Measurements from ENCODE around the gene ALDH3B2.
"Not testable (repeated sequence)": the region's sequence is repeated elsewhere in the genome, so short reads cannot be mapped to it uniquely, and the experiment has no call there.

Gene ALDH3B2

DNA sequence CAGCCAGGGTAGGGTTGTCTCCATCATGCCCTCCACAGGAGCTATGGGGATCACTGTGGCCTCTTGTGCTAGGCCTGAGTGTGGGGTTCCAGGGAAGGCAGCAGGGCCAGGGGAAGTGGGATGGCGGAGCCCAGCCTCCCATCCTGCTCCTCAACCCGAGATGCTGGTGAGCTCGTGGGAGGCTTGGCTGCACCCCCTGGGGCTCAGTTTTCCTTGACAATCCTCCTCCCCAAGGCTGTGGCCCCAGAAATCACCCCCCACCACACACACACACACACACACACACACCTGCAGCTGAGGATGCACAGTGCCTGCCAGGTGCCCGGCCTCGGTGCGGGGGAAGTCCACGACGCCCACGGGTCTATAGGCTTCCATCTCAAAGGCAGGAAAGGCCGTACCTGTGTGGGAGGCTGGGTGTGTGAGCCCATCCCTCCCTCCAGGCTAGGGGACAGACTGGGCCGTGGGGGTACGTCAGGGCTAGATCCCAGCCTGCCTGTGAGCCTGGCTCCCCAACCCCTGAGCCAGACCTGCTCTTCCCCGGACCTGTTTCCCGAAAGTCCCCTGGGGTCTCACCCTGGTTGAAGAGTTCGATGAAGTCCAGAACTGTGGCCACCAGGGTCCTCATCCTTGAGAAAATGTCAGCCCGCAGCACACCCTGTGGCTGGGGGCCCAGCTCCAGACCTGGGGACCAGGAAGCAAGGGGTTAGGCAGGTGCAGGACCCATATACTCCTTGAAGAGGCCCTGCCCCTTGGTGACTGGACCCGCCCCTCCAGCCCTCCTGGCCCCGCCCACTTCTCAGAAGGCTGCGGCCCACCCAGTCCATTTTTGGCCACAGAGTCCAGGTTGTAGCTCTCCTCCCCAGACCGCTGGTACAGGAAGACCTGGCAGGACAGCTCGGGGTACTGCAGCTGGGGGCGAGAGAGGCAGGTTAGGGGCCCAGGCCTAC, 29.7 kb downstream of the ALDH3B2 start:
- DNase-seq (ENCODE audit: low read depth in 1 of 2, low spot score in 1 of 2) = no peak

DNA sequence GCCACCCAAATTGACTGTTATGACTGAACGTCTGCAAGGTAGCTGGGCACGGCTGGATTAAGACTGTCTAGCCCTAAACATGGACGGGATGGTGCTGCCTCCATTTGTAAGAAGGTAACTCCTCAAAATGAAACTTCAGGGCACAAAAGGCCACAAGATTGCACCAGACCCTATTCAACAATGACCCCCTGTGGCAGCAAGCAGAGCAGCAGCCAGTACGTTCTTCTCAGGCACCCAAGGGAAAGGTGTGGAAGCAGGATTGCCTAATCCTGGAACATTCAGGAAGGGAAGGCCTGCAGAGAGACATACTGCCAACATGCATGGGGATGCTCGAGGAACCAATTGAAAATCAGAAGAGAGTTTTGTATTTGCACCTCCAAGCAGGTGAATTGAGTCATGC, 30.4 kb downstream of the ALDH3B2 start:
- no peak for DNase-seq (ENCODE audit: low read depth in 1 of 2, low spot score in 1 of 2)

DNA sequence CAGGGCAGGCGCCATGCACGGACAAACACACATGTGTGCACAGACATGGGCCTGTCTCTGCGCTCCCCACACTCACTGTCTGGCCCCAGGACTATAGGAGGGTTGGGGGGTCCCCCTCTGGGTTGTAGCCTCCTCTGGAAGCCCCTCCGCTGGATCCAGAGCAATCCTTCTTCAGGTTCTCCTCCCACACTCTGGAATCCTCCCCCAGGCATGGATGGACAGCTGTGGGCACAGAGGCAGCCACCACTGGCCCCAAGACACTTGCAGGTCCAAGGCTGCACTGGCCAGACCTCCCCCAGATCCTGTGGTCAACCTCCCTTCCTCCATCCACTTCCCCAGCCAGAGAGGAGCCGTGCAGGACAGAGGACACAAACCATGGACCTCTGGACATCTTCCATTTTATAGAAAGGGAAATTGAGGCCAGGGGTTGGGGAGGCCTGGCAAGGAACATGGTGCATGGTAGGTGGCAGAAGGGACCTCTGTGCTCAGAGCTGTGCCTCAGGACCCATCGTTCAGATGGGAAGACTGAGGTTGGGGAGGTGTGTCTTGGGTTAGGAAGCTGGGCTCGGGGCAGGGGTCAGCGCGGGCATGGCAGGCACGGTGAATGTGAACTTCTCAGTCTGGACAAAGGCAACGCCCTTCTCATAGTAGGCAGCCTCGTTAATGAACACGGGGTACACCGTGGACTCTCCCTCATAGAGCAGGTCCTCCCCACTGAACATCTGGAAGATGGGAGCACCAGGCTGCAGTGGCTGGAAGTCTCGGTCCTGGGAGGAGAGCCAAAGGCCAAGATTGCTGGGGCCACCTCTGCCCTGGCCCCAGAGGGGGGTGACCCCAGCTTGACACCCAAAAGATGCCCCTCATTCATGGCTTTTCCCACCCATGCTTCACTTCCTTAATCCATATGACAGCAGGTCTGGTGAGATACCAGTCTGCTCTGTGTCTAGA, 32.0 kb downstream of the ALDH3B2 start:
- no peak for DNase-seq (ENCODE audit: low read depth in 1 of 2, low spot score in 1 of 2)

DNA sequence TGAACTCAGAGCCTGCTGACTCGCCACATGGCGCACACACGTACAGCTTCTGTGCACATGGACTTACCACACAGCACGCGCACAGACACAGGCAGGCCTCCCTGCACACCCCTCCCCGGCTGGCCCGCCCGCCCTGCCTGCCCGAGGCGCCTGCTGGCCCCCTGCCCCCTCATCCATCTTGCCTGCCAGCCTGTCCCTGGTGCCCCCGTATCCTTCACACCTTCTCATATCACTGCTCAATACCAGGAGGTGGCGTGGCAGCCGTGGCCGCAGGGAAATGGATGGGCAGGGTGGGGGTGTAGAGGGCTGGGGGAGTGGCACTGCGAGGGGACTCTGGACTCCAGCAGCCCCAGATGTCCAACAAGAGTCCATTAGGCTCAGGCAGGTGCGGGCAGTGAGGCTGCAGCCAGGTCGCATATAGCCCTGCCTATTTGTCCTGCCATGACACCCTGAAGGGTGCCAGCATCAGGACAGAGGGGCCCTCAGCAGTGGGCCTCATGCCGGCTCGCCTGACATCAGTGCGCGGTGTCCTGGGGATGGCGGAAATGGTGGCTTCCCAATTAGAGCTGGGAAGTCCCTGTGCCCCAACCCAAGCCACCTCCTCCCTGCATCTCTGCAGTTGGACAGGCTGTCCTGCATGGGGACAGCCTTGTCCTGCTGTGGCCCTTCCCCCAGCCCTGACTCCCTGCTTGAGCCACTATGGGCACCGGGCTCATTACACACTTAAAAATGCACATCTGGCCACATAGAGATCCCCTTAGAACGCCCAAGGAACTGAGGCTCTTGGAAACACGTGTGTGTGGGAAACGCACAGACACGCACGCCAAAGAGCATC, 32.9 kb downstream of the ALDH3B2 start:
- DNase-seq (ENCODE audit: low read depth in 1 of 2, low spot score in 1 of 2) = no peak

DNA sequence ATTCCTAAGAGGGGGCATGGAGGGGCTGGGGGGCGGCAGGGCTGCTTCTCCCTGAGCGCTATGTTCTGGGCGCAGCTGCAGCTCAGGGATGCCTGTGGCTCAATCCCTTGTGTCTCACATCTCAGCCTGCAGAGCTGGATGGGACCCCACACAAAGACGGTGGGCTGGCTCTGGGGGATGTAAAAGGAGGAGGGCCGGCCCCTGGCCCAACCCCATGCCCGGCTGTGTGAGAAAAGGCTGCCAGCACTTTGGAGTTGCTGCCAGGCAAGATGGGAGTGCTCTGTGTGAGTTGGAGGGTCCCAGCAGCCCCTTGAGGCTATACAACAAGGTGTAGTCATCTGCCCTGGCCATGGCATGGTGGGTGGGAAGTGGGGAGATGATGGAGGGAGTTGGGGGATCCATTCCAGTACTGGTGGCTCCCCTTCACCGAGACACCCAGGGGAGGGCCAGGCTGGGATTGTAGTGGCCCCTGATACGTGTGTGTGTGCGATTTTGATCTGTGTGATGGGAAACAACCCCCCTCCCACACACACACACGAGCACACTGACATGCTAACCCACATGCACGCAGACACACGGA, 33.6 kb downstream of the ALDH3B2 start:
- DNase-seq (ENCODE audit: low read depth in 1 of 2, low spot score in 1 of 2) = no peak

DNA sequence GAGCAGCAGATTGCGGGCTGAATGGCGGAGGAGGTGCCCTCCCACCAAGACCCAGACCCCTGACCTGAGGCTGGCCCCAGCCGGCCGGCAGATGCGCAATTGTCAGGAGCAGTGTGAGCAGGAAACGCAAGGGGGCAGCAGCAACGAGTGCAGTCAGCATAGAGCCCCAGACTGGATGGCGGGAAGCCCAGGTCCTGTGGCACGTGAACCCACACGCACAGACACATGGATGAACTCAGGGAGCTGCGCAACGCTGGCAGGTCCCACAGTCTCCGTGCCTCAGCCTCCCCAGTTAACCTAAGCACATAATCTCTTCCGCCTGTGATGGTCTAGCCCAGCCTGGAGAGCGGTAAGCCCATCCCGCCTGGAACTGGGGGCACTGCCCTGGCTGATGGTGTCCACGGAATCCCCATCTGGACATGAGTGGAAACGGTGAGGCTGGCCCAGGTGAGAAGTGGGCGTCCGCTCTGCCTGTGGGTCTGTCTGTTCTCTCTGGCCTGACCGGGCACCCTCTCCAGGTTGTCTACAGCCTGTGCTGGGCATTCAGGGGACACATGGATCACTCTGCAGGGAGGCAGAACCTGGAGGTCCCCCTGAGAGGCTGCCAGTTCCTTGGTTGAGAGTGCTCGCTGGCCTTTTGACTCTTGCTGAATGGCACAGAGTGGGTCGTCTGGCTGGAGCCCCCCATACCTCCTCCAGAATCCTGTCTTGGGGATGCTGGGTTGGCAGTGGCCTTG, 34.2 kb downstream of the ALDH3B2 start:
- DNase-seq (ENCODE audit: low read depth in 1 of 2, low spot score in 1 of 2) = peak in 1 of 2 donors; percentile 44

DNA sequence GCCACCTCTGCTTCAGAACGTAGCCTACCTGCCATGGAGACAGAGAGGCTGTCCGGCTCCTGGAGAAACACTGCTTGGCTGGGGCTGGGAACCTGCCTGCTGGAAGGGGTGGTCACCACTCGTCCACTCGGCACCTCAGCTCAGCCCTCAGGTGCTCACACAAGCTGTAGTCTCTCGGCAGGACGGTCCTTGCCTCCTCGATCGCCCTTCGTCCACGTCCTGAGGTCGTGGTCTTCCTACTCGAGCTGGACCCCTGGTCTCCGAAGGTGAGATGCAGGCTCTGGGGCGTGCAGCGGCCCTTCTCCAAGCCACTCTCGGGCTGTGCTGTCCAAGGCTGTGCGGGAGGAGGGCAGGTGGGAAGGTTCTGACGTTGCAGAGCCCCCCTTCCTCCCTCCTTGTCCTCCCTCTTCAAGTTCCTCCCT, 35.0 kb downstream of the ALDH3B2 start, which contains the start of gene TBX10:
TSS of gene TBX10 (minus strand) at position 326 of the 422 bp plus-strand sequence. CDS start at position 35, 291 bp downstream.
- no peak for DNase-seq (ENCODE audit: low read depth in 1 of 2, low spot score in 1 of 2)

DNA sequence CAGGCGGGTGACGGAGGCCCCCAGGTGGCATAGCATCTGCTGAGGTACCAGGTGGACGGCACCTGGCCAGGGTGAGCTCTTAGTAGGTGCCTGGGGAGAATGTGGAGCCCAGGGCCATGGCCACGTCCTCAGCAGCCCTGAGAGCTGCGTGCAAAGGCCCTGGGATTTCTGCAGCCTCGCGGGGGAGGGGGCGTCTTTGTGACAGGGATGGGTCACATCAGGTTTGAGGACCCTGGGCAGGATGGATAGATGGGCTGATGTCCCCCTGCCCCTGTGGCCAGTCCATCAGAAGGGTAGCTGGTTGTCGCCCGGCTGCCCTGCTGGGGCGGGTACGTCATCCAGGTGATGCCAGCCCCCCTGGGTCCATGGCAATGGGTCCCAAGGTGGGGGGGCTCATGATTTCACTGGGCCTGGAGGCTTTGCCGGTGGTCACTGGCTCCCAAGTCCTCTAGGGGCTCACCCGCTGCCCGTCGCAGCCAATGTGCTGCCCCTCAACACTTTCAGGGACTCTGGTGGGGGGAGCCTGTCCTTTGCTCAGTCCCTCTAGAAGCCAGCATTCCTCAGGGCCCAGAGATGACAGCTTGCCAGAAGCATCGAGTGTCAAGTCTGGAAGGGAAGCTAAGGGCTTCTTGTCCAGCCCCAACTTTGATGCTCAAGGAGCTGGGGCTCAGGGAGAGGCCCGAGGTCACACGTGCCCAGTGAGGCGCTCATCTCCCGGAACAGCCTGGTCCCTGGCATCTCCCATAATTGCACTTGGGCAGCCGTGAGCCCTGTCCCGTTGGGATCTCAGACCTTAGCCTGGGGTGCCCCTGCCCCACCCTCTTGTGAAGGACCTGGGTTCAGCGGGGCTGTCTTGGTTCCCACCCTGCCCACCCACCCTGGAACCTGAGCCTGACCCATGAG, 35.6 kb downstream of the ALDH3B2 start:
- no peak for DNase-seq (ENCODE audit: low read depth in 1 of 2, low spot score in 1 of 2)

DNA sequence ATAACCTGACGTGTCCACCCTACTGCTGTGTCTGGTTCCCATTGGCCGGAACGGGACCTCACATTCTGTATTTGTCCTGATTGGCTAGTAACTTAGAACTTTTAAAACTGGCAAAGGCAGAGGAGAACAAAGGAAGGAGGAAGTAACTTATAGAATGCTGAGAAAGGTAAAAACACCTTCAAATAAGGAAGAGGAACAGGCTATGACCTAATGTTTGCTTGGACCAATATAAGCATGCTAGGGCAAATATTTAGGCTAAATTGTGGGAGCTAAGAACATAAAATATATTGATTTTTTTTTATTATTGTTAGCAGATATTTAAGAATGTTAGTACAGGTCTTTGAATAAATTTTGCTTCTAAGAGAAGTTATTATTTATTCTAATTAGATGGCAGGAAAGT, 37.0 kb downstream of the ALDH3B2 start:
- not testable (repeated sequence) for DNase-seq (ENCODE audit: low read depth in 1 of 2, low spot score in 1 of 2)

DNA sequence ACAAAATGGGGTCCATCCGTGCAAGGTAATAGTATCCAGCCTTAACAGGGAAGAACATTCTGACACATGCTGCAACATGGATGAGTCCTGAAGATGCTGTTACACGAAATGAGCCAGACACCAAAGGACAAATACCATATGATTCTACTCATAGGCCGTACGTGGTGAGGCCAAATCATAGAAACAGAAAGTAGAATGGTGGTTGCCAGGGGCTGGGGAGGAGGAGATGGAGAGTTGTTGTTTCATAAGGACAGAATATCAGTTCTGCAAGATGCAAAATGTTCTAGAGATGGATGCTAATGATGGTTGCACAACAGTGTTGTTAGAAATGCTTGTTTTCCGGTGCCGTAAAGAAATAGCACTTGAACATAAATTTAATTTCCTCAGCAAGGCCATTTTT, 37.5 kb downstream of the ALDH3B2 start:
- no peak for DNase-seq (ENCODE audit: low read depth in 1 of 2, low spot score in 1 of 2)

DNA sequence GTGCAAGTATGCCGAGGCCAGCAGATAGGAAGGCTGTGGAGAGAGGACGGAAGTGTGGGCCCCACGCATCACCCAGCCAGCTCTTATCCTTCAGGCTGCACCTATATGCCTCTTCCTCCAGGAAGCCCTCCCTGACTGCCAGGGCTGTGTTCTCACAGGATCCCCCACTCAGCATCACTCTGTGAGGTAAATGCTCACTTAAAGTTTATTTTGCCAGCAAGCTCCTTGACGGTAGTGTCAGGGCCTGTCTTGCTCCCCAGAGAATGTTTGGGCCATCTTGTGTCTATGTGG, 39.2 kb downstream of the ALDH3B2 start:
- no peak for DNase-seq (ENCODE audit: low read depth in 1 of 2, low spot score in 1 of 2)

DNA sequence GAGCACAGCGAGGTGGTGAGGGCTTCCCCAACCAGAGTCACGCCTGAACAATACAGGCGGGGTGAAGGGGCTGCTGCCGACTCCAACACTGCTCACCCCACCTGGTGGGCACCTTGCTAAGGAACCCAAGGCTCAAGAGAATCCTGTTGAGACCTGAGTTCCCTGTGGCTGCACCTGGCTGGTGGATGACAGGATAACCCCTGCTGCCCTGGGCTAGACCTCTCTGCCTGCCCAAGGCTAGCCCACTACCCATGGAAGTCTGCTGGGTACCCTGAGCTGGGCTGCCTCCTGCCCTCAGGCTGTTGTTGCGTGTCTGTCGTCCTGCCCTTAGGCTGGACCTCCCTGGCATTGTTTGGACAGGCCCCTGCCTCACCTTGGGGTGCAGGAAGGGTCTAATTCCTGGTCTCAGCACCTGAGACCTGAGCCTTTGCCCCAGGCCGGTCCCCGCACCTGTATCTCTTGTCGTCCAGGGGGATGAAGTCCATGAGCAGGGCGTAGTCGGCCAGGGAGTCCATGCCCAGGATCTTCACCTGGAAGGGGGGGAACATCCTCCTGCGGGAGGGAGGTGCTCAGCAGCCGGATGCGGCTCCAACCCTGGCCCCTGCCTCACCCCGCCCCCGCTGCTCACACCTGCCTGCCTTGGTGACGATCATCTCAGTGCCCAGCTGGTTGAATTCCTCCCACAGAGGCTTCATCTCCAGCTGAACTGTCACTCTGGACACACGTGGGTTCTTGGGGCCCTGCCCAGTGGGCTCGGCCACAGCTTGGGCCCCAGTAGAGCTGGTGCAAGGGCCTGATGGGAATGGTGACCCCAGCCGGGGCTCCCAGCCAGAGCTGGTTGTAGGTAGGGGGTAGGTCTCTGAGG, 39.8 kb downstream of the ALDH3B2 start:
- DNase-seq (ENCODE audit: low read depth in 1 of 2, low spot score in 1 of 2) = no peak

DNA sequence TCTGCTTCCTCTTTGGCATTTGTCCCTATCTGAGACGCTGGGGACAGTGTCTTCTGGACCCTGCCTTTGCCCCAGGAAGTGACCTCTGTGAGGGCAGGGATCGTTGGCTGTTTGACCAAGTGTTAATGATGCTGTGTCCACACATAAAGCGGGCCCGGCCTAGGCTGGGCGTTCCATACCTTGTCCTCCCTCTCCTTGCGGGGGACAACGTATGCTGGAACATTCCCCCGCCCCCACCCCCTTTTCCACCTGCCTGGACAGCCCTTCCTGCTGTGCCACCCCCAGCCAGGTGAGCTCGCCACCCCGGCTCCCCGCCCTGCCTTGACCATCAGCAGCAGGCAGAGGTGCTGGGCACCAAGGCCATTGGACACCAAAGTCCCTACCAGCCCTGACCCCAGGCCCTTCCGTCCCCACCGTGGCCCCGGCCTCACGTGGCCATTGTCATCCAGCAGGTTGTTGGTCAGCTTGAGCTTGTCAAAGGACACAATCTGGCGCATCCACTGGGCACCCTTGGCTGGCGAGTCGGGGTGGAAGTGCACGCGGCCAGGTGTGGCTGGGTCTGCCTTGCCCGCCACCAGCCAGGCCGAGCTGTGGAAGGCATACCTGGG, 40.6 kb downstream of the ALDH3B2 start:
- DNase-seq (ENCODE audit: low read depth in 1 of 2, low spot score in 1 of 2) = no peak

DNA sequence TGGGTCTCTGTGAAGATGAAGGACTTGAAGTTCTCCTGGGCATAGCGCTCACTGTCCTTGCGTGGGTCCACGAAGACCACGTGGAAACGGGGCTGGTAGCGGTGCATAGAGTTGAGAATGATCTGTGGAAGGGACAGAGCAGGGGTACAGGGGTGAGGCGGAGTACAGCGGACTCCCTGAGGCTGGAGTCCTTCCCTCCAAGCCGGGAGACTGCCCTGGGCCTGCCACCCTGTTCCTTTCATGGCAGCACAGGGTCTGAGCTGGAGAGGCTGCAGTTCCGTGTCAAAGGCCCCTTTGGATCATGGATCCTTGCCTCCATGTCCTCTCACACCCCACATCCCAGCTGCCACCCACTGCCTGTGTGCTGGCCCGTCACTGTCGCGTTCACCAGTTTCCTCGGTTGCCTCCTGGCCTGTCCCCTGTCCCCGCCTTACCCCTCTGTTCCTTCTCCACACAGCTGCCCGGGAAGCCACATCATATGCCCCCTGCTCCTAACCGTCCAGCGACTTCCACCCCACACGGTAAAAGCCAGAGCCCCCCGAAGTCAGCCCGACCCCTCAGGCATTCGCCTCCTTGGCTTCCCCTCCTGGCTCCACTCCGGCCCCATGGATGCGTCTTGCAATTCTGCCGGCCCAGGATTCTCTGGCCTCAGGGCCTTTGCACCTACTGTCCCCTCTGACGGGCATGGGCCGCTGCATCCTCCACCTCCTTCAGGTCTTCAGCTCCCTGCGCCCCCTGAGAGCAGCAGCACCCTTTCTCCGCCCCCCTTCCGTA, 41.3 kb downstream of the ALDH3B2 start:
- no peak for DNase-seq (ENCODE audit: low read depth in 1 of 2, low spot score in 1 of 2)

DNA sequence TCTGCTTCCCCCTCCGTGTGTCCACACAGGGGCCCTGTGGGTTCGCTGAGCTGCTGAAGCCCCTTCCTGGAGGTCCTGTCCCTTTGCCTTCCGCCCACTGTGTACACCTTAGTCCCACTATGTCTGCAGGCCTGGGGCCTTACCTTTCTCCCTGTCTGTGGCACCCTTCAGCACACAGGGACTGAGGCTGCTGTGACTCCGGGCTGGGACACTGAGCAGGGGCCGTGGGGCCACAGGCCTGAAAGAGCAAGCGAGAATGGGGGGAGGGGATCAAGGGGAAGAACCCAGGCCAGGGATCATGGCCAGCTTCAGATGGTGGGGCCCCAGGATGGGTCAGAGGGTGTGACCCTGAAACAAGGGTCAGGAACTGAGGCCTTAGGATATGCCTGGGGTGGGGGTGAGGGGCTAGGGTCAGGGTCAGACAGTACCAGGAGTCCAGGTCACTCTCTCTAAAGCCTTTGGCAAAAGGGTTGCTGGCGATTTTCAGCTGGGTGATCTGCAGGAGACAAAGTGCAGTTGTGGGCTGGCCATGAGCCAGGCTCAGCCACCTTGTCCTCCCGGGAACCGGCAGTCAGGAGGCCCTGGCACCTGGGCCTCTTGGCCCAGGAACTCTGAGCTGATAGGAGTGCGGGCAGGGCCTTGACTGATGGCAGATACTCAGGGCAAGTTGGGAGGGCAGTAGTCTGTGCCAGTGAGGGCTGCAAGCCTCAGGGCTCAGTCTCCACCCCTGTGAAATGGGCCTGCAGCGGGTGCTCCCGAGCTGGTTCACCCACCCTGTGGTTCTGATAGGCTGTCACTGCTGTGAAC, 42.0 kb downstream of the ALDH3B2 start:
- DNase-seq (ENCODE audit: low read depth in 1 of 2, low spot score in 1 of 2) = no peak

DNA sequence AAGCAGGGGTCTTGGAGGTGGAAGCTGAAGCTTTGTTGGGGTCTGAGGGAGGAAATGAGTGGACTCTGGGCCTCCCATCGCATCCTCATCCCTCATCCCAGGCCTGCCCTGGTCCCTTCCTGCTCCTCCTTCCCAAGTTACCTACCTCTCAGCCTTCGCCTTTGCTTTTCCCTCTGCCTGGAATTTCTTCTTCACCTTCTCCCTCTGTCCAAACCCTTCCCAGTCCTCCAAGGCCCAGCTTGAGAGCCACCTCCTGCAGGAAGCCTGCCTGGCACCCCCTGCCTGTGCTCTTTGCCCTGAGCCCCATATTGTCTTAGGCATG, 42.6 kb downstream of the ALDH3B2 start:
- no peak for DNase-seq (ENCODE audit: low read depth in 1 of 2, low spot score in 1 of 2)
